H1 (cell line): Measurements from ENCODE around the gene BNIP2. TPM values are rescaled to one million over a fixed set of nuclear protein-coding genes. Genes with fewer than 3 reads are reported as not detected.

Source experiments
- EP300 ChIP-seq, 2 experiments: IDR thresholded peaks; 1 replicate in 1 of 2; 2 replicates in 1 of 2; pipeline ENCODE4 v1.6.1; 2011 to 2012; ENCODE audit warnings: low read depth in 2 of 2, low read length in 2 of 2, mild to moderate bottlenecking in 2 of 2, borderline replicate concordance in 1 of 2, inconsistent platforms in 1 of 2, moderate library complexity in 1 of 2
- KDM5A ChIP-seq: fragments of 200-600 bp; IDR thresholded peaks from 2 replicates; pipeline ENCODE4 v1.7.1; 2012; ENCODE audit warnings: mild to moderate bottlenecking, low read length, inconsistent platforms, mixed read lengths
- RAD21 ChIP-seq, 2 experiments: IDR thresholded peaks in 1 of 2; conservative IDR thresholded peaks in 1 of 2; 2 replicates each; pipeline ENCODE4 v1.6.1; 2011; ENCODE audit warnings: low read depth in 2 of 2, low read length in 2 of 2, improper control_type of control experiment in 1 of 2, inconsistent platforms in 1 of 2, mild to moderate bottlenecking in 1 of 2, moderate library complexity in 1 of 2
- polyA plus RNA-seq, 7 experiments: library from polyadenylated mRNA; depleted of rRNA in 3 of 7; stranded (reverse) in 5 of 7; unstranded in 2 of 7; fragments of >200 nt in 5 of 7; fragments of 200-250 nt in 2 of 7; gene quantifications; 1 replicate in 5 of 7; 2 replicates in 1 of 7; 4 replicates in 1 of 7; pipeline versions ENCODE4 v1.2.1 to v1.2.3, GENCODE V29; 2011 to 2013; ENCODE audit warnings: missing spikeins in 2 of 7, mixed read lengths in 2 of 7
- total RNA-seq: library from RNA; stranded (reverse); fragmentation: NEBNext Ultra II Directional; extraction: Animal tissue kit (Norgen Biotek cat#: 25700); gene quantifications from 2 replicates; pipeline ENCODE4 v1.2.1, GENCODE V29; 2021

Gene BNIP2
- total and polyA plus RNA-seq, 2 of the 8 experiments (the other 6 are each of a cell fraction or from before 2014, with no cell fraction given): 11.8 to 40.6 TPM

DNA sequence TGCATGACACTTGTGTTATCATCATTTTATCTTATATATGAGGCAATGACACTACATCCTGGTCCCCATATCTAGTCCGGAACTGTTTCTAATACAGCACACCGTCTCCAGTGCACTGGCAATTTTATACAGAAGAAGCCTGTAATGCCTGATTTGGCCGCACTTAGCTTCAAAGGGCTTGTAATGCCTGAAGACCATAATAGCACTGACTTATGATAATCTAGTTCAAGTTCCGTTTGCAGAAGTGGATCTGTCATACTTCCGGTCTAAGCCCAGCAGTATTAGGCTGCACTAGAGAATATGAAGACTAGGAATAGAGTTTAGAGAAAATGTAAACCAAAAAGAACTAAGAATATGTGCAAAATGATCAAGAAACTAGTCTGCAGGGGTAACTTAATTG, 1.3 kb downstream of the BNIP2 start (continued):
- TF ChIP-seq KDM5A: no peak
- no peak for TF ChIP-seq RAD21 (IDR thresholded peaks at IDR 0.05 in 1 of 2, conservative IDR thresholded peaks at IDR 0.05 in 1 of 2; ENCODE audit: low read depth in 2 of 2, low read length in 2 of 2)
- no peak for TF ChIP-seq EP300 (IDR thresholded peaks at IDR 0.05; ENCODE audit: borderline replicate concordance in 1 of 2, low read depth in 2 of 2, low read length in 2 of 2)
